Endothelial cell (in vitro differentiated cells): ENCODE results near the gene GPR137B. TPM values are rescaled to one million over a fixed set of nuclear protein-coding genes. Genes with fewer than 3 reads are reported as not detected.
A peak's percentile ranks its signal among the peaks of the same experiment; 100 is the strongest.

Source experiments
- DNase-seq: peaks from one replicate; pipeline ENCODE4 v3.0.0; 2021; ENCODE audit warnings: low spot score
- H3K27ac Mint-ChIP-seq: one replicate; pipeline ENCODE4 v1.8.0; 2021; ENCODE audit warnings: mixed read lengths, inconsistent platforms; ENCODE audit not compliant: unreplicated experiment
- H3K27me3 Mint-ChIP-seq: one replicate; pipeline ENCODE4 v1.8.0; 2021; ENCODE audit warnings: mild to moderate bottlenecking, moderate library complexity, mixed read lengths, inconsistent platforms; ENCODE audit not compliant: unreplicated experiment
- H3K36me3 Mint-ChIP-seq: one replicate; pipeline ENCODE4 v1.8.0; 2021; ENCODE audit warnings: mild to moderate bottlenecking, low read depth, mixed read lengths, inconsistent platforms; ENCODE audit not compliant: unreplicated experiment
- H3K4me1 Mint-ChIP-seq: one replicate; pipeline ENCODE4 v1.8.0; 2021; ENCODE audit warnings: mild to moderate bottlenecking, mixed read lengths, inconsistent platforms; ENCODE audit not compliant: unreplicated experiment
- H3K4me3 Mint-ChIP-seq: one replicate; pipeline ENCODE4 v1.8.0; 2021; ENCODE audit warnings: mild to moderate bottlenecking, mixed read lengths, inconsistent platforms; ENCODE audit not compliant: unreplicated experiment
- H3K9me3 Mint-ChIP-seq: one replicate; pipeline ENCODE4 v1.8.0; 2021; ENCODE audit warnings: mixed read lengths, inconsistent platforms; ENCODE audit not compliant: unreplicated experiment
- total RNA-seq: library from RNA; stranded (reverse); fragmentation: NEBNext Ultra II Directional; extraction: Animal tissue kit (Norgen Biotek cat#: 25700); gene quantifications from one replicate; pipeline ENCODE4 v1.2.1, GENCODE V29; 2021; ENCODE audit not compliant: unreplicated experiment
- TF ChIP-seq, protein P1 (sequence below): fragments of 200-600 bp; sonication (generic); IDR thresholded peaks from one replicate; pipeline ENCODE4 v1.5.0; 2021; ENCODE audit warnings: antibody characterized with exemption; ENCODE audit not compliant: unreplicated experiment

Gene GPR137B
- total RNA-seq, 1 donor from 2014 or later = 18.2 TPM

- H3K4me1 Mint-ChIP-seq = peaks cover 13% of the 10 kb centered on the region
- TF ChIP-seq, protein P1, sequence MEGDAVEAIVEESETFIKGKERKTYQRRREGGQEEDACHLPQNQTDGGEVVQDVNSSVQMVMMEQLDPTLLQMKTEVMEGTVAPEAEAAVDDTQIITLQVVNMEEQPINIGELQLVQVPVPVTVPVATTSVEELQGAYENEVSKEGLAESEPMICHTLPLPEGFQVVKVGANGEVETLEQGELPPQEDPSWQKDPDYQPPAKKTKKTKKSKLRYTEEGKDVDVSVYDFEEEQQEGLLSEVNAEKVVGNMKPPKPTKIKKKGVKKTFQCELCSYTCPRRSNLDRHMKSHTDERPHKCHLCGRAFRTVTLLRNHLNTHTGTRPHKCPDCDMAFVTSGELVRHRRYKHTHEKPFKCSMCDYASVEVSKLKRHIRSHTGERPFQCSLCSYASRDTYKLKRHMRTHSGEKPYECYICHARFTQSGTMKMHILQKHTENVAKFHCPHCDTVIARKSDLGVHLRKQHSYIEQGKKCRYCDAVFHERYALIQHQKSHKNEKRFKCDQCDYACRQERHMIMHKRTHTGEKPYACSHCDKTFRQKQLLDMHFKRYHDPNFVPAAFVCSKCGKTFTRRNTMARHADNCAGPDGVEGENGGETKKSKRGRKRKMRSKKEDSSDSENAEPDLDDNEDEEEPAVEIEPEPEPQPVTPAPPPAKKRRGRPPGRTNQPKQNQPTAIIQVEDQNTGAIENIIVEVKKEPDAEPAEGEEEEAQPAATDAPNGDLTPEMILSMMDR = no peak
- H3K27ac Mint-ChIP-seq = no peak overlapping the region
- peak; percentile 13 for DNase-seq
- peaks cover 15% of the 10 kb centered on the region for H3K36me3 Mint-ChIP-seq
- H3K4me3 Mint-ChIP-seq = no peak overlapping the region
- peaks cover 9% of the 10 kb centered on the region for H3K9me3 Mint-ChIP-seq
- H3K27me3 Mint-ChIP-seq = no peaks in the 10 kb centered on the region
Measured at GRCh38 chr1:236206548-236206947, 64.2 kb downstream of the GPR137B start.

- peaks cover 9% of the 10 kb centered on the region for H3K9me3 Mint-ChIP-seq
- peak overlapping the region; percentile 6 for H3K27ac Mint-ChIP-seq
- peaks cover 13% of the 10 kb centered on the region for H3K4me1 Mint-ChIP-seq
- no peak for DNase-seq
- no peaks in the 10 kb centered on the region for H3K27me3 Mint-ChIP-seq
- TF ChIP-seq, protein P1 = no peak
- H3K36me3 Mint-ChIP-seq = peaks cover 11% of the 10 kb centered on the region
- no peak overlapping the region for H3K4me3 Mint-ChIP-seq
Measured at GRCh38 chr1:236207121-236207520, 64.8 kb downstream of the GPR137B start.

GRCh38 chr1:236207569-236207968 is 65.2 kb downstream of the GPR137B start:
- peaks cover 5% of the 10 kb centered on the region for H3K9me3 Mint-ChIP-seq
- peaks cover 13% of the 10 kb centered on the region for H3K4me1 Mint-ChIP-seq
- H3K4me3 Mint-ChIP-seq = no peak overlapping the region
- no peak for DNase-seq
- TF ChIP-seq, protein P1 = no peak
- peaks cover 10% of the 10 kb centered on the region for H3K36me3 Mint-ChIP-seq
- peak overlapping the region; percentile 6 for H3K27ac Mint-ChIP-seq
- no peaks in the 10 kb centered on the region for H3K27me3 Mint-ChIP-seq

GRCh38 chr1:236209185-236209584 is 66.8 kb downstream of the GPR137B start:
- Mint-ChIP-seq H3K36me3 (peaks cover 5% of the 10 kb centered on the region), H3K9me3 (no peaks in the 10 kb centered on the region), H3K27me3 (peaks cover 1% of the 10 kb centered on the region), H3K4me1 (peaks cover 13% of the 10 kb centered on the region), H3K27ac (no peak overlapping the region), H3K4me3 (no peak overlapping the region)
- TF ChIP-seq, protein P1 = no peak
- DNase-seq = no peak

- DNase-seq = no peak
- Mint-ChIP-seq H3K9me3 (no peaks in the 10 kb centered on the region), H3K4me3 (no peak overlapping the region), H3K27ac (no peak overlapping the region), H3K4me1 (peaks cover 13% of the 10 kb centered on the region), H3K27me3 (peaks cover 1% of the 10 kb centered on the region), H3K36me3 (peaks cover 5% of the 10 kb centered on the region)
- TF ChIP-seq, protein P1 = no peak
Measured at GRCh38 chr1:236209713-236210112, 67.4 kb downstream of the GPR137B start.
